ENCODE measurements around the gene ANKRD6.

DNA sequence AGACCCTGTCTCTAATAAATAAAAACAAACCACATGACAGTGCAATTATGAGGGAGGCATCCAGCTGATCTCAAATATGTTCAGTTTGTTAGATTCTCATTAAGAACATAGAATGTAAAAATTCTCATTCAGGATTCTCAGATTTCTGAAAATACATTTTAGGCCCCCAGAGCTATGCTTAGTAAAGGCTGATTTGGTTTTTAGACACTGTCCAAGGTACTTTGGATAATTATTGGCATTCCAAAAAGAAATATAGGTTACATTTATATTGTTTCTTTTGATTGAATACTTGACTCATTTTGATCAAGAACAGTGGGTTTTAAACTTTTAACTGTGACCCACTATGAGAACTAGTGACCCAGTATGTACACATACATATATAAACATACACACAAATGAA lies 55.5 kb downstream of the ANKRD6 start:
- TF ChIP-seq FOXA1 (IDR thresholded peaks at IDR 0.05) (no peak), FOXM1 (IDR thresholded peaks at IDR 0.05; ENCODE audit: borderline replicate concordance) (no peak), ELF4 (IDR thresholded peaks at IDR 0.05) (no peak)
- TF ChIP-seq, protein P1, sequence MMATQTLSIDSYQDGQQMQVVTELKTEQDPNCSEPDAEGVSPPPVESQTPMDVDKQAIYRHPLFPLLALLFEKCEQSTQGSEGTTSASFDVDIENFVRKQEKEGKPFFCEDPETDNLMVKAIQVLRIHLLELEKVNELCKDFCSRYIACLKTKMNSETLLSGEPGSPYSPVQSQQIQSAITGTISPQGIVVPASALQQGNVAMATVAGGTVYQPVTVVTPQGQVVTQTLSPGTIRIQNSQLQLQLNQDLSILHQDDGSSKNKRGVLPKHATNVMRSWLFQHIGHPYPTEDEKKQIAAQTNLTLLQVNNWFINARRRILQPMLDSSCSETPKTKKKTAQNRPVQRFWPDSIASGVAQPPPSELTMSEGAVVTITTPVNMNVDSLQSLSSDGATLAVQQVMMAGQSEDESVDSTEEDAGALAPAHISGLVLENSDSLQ (IDR thresholded peaks at IDR 0.05): no peak
